H1 (cell line): Measurements from ENCODE around the gene FTCDNL1.

Source experiments
- CREB1 ChIP-seq: IDR thresholded peaks from 2 replicates; pipeline ENCODE4 v1.6.1; 2012; ENCODE audit warnings: inconsistent platforms
- POLR2A ChIP-seq, 2 experiments: IDR thresholded peaks; 1 replicate in 1 of 2; 2 replicates in 1 of 2; pipeline ENCODE4 v1.6.1; 2011; ENCODE audit warnings: low read depth in 2 of 2, low read length in 2 of 2, mild to moderate bottlenecking in 2 of 2; ENCODE audit errors: control extremely low read depth in 1 of 2
- TF ChIP-seq, protein P1 (sequence below), 3 experiments: IDR thresholded peaks; 1 replicate in 2 of 3; 2 replicates in 1 of 3; pipeline versions ENCODE4 v1.5.1 to v1.6.1; 2011; ENCODE audit warnings: low read length in 3 of 3, mild to moderate bottlenecking in 3 of 3, inconsistent platforms in 2 of 3, low read depth in 1 of 3, moderate library complexity in 1 of 3; ENCODE audit not compliant: insufficient read depth in 1 of 3; ENCODE audit errors: control extremely low read depth in 1 of 3

DNA sequence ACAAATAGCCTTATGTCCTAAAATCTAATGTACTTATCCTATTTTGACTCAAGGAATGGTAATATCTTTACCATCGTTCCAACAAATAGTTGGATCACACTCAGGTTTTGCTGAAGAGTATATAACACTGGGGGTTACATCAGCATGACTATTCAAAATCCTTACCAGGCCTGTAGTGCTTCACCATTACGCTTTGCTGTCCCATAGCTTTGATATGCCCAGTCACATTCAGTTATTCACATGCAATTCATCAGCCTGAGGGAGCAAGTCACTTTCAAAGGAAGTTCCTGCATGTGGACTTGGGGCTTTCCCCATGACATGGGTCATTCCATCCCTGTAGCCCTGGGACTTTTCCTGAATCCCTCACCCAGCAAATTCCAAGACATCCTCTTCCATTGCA lies 39.6 kb downstream of the FTCDNL1 start:
- TF ChIP-seq, protein P1, sequence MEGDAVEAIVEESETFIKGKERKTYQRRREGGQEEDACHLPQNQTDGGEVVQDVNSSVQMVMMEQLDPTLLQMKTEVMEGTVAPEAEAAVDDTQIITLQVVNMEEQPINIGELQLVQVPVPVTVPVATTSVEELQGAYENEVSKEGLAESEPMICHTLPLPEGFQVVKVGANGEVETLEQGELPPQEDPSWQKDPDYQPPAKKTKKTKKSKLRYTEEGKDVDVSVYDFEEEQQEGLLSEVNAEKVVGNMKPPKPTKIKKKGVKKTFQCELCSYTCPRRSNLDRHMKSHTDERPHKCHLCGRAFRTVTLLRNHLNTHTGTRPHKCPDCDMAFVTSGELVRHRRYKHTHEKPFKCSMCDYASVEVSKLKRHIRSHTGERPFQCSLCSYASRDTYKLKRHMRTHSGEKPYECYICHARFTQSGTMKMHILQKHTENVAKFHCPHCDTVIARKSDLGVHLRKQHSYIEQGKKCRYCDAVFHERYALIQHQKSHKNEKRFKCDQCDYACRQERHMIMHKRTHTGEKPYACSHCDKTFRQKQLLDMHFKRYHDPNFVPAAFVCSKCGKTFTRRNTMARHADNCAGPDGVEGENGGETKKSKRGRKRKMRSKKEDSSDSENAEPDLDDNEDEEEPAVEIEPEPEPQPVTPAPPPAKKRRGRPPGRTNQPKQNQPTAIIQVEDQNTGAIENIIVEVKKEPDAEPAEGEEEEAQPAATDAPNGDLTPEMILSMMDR (IDR thresholded peaks at IDR 0.05; ENCODE audit: control extremely low read depth in 1 of 3, insufficient read depth in 1 of 3, low read depth in 1 of 3, low read length in 3 of 3): no peak
- no peak for TF ChIP-seq CREB1
- TF ChIP-seq POLR2A (IDR thresholded peaks at IDR 0.05; ENCODE audit: control extremely low read depth in 1 of 2, low read depth in 2 of 2, low read length in 2 of 2): no peak
